HG03280 (cell line): ENCODE data around the gene CLIP4.
"Not testable (repeated sequence)": the region's sequence is repeated elsewhere in the genome, so short reads cannot be mapped to it uniquely, and the experiment has no call there.

Experiments used
- ATAC-seq: cut with Tn5 transposase; IDR thresholded peaks from one replicate; pipeline ENCODE4 v1.9.1; 2021; ENCODE audit warnings: mild to moderate bottlenecking, moderate library complexity; ENCODE audit not compliant: unreplicated experiment

The CLIP4 gene

GRCh38 chr2:29097569-29097968 lies 17.6 kb upstream of the CLIP4 start:
- no peak for ATAC-seq

GRCh38 chr2:29100564-29100963 lies 14.7 kb upstream of the CLIP4 start:
- no peak for ATAC-seq

GRCh38 chr2:29104688-29105087 lies 10.5 kb upstream of the CLIP4 start:
- ATAC-seq: no peak

- ATAC-seq: no peak
Measured at GRCh38 chr2:29105375-29105774, 9.8 kb upstream of the CLIP4 start.

GRCh38 chr2:29106256-29106655 lies 9.0 kb upstream of the CLIP4 start:
- no peak for ATAC-seq

- no peak for ATAC-seq
Measured at GRCh38 chr2:29106980-29107388, 8.2 kb upstream of the CLIP4 start.

- not testable (repeated sequence) for ATAC-seq
Measured at GRCh38 chr2:29107547-29107946, 7.7 kb upstream of the CLIP4 start.

GRCh38 chr2:29108225-29108624 lies 7.0 kb upstream of the CLIP4 start:
- ATAC-seq: no peak

GRCh38 chr2:29109246-29109645 lies 6.0 kb upstream of the CLIP4 start:
- no peak for ATAC-seq

GRCh38 chr2:29110916-29111535 lies 4.2 kb upstream of the CLIP4 start:
- ATAC-seq: no peak

- ATAC-seq: no peak
Measured at GRCh38 chr2:29112379-29112778, 2.8 kb upstream of the CLIP4 start.

GRCh38 chr2:29113027-29113686 lies 2.1 kb upstream of the CLIP4 start:
- no peak for ATAC-seq

GRCh38 chr2:29113891-29114321 lies 1.3 kb upstream of the CLIP4 start:
- no peak for ATAC-seq

GRCh38 chr2:29114586-29114945 lies 649 bp upstream of the CLIP4 start:
- ATAC-seq: no peak

- peak; percentile 32 for ATAC-seq
Measured at GRCh38 chr2:29115797-29116781, 874 bp downstream of the CLIP4 start.

GRCh38 chr2:29117636-29118303 lies 2.6 kb downstream of the CLIP4 start:
- ATAC-seq: no peak

GRCh38 chr2:29119211-29119610 lies 4.0 kb downstream of the CLIP4 start:
- no peak for ATAC-seq

GRCh38 chr2:29120846-29121245 lies 5.6 kb downstream of the CLIP4 start:
- ATAC-seq: no peak

- ATAC-seq: no peak
Measured at GRCh38 chr2:29123617-29124349, 8.6 kb downstream of the CLIP4 start.

- no peak for ATAC-seq
Measured at GRCh38 chr2:29124504-29124903, 9.3 kb downstream of the CLIP4 start.
